DMS53 treated with DMSO at 0.1 percent for 48 hours (cell line): ENCODE data around the gene TMEM117.

Experiments
- DNase-seq: peaks from one replicate; lab custom pipeline; 2025; ENCODE audit not compliant: unreplicated experiment; lab: John Stamatoyannopoulos, UW

The TMEM117 gene

GRCh38 chr12:43835656-43836474 is at the start of gene TMEM117:
Gene TMEM117 (plus strand): TSS chr12:43836081.
- DNase-seq = peak; percentile 78

- no peak for DNase-seq
Observed at GRCh38 chr12:43786899-43787693, 48.8 kb upstream of the TMEM117 start.

GRCh38 chr12:43789941-43790340 is 45.9 kb upstream of the TMEM117 start:
- DNase-seq = peak; percentile 29

GRCh38 chr12:43795716-43796280 is 40.1 kb upstream of the TMEM117 start:
- DNase-seq = peak; percentile 68

GRCh38 chr12:43797561-43798217 is 38.2 kb upstream of the TMEM117 start:
- DNase-seq = no peak

GRCh38 chr12:43805149-43805859 is 30.6 kb upstream of the TMEM117 start:
- peak; percentile 66 for DNase-seq

GRCh38 chr12:43805860-43806736 is 29.8 kb upstream of the TMEM117 start, which contains the start of gene TWF1:
Gene TWF1 (minus strand): TSS chr12:43806317. CDS start chr12:43806245, 72 bp downstream.
- peak; percentile 96 for DNase-seq

- no peak for DNase-seq
Observed at GRCh38 chr12:43806737-43807072, 29.2 kb upstream of the TMEM117 start.

- DNase-seq = no peak
Observed at GRCh38 chr12:43807386-43807785, 28.5 kb upstream of the TMEM117 start.

GRCh38 chr12:43812057-43812456 is 23.8 kb upstream of the TMEM117 start:
- no peak for DNase-seq

GRCh38 chr12:43812926-43813325 is 23.0 kb upstream of the TMEM117 start:
- DNase-seq = no peak

GRCh38 chr12:43815416-43815815 is 20.5 kb upstream of the TMEM117 start:
- DNase-seq = no peak

- no peak for DNase-seq
Observed at GRCh38 chr12:43816168-43816567, 19.7 kb upstream of the TMEM117 start.

- DNase-seq = no peak
Observed at GRCh38 chr12:43824207-43824775, 11.6 kb upstream of the TMEM117 start.

GRCh38 chr12:43826681-43827080 is 9.2 kb upstream of the TMEM117 start:
- no peak for DNase-seq

- DNase-seq = no peak
Observed at GRCh38 chr12:43827093-43827492, 8.8 kb upstream of the TMEM117 start.

- DNase-seq = no peak
Observed at GRCh38 chr12:43832463-43833168, 3.3 kb upstream of the TMEM117 start.

GRCh38 chr12:43835264-43835655 is 621 bp upstream of the TMEM117 start:
- DNase-seq = peak; percentile 78
